ENCODE results near the gene CATSPER3. TPM values are rescaled to one million over a fixed set of nuclear protein-coding genes. Genes with fewer than 3 reads are reported as not detected.

CATSPER3 gene
- total RNA-seq, 1 experiment from 2014 or later = 0.50 TPM

- Histone ChIP-seq H2BK5ac (ENCODE audit: insufficient read length, low read length) (no peak overlapping the region), H3K56ac (ENCODE audit: insufficient read length, low read depth, low read length) (no peak overlapping the region), H3T11ph (ENCODE audit: low read length) (no peak overlapping the region), H3K23me2 (ENCODE audit: insufficient read length, low read depth, low read length, poor library complexity, severe bottlenecking) (no peaks in the 10 kb centered on the region), H4K91ac (ENCODE audit: insufficient read length, low read depth, low read length) (no peak overlapping the region), H2BK20ac (ENCODE audit: low read depth, low read length, poor library complexity, severe bottlenecking) (no peak overlapping the region), H2AK5ac (ENCODE audit: insufficient read length, low read length) (no peak overlapping the region), H3K9me3 (ENCODE audit: control insufficient read depth, low read depth, low read length) (no peaks in the 10 kb centered on the region), H3K4me2 (ENCODE audit: insufficient read depth, insufficient read length, low read length) (no peak overlapping the region), H3K23ac (ENCODE audit: insufficient read length, low read depth, low read length) (no peak overlapping the region), H2BK12ac (ENCODE audit: insufficient read length, low read depth, low read length) (no peak overlapping the region), H4K20me1 (ENCODE audit: control insufficient read depth, insufficient read depth, insufficient read length) (no peaks in the 10 kb centered on the region), H3K4ac (ENCODE audit: low read depth, low read length) (no peak overlapping the region), H2BK120ac (ENCODE audit: low read depth, low read length, poor library complexity, severe bottlenecking) (no peak overlapping the region), H3K14ac (ENCODE audit: insufficient read depth, low read length) (no peak overlapping the region), H4K5ac (ENCODE audit: insufficient read length, low read depth, low read length) (no peak overlapping the region), H3K9ac (ENCODE audit: extremely low read depth, insufficient read length, low read length) (no peak overlapping the region), H2AFZ (ENCODE audit: low read length) (no peak overlapping the region), H3K27ac (ENCODE audit: insufficient read length, low read depth, low read length) (no peak overlapping the region), H3K4me1 (ENCODE audit: insufficient read depth, low read length) (no peaks in the 10 kb centered on the region), H3K18ac (ENCODE audit: insufficient read length, low read depth, low read length) (no peak overlapping the region), H3K79me2 (ENCODE audit: insufficient read depth, low read length) (no peaks in the 10 kb centered on the region), H3K79me1 (ENCODE audit: insufficient read depth, low read depth, low read length, poor library complexity, severe bottlenecking) (no peaks in the 10 kb centered on the region), H3K27me3 (ENCODE audit: insufficient read depth, low read length) (no peaks in the 10 kb centered on the region), H2BK15ac (ENCODE audit: low read depth, low read length) (no peak overlapping the region), H4K8ac (replicated peaks; ENCODE audit: insufficient read length, low read depth, low read length) (no peak overlapping the region)
- peaks cover 0 to 9% (median 6%) of the 10 kb centered on the region in 3 experiments; a peak in 5 of 7 replicates for H3K36me3 Mint-ChIP-seq (ENCODE audit: insufficient read depth in 1 of 3, low read depth in 3 of 3)
- H3K4me1 Mint-ChIP-seq = peaks cover 1 to 2% of the 10 kb centered on the region in 2 experiments; a peak in 3 of 4 replicates
- no peaks in the 10 kb centered on the region for H3K9me3 Mint-ChIP-seq
- H3K4me3 Mint-ChIP-seq = no peak overlapping the region
- no peak for DNase-seq
- WGBS (ENCODE audit: extremely low coverage, insufficient read length, low lambda C conversion rate) = no CpG with 5 or more reads among the region's 1 CpG
- H3K27ac Mint-ChIP-seq = no peak overlapping the region
- no peaks in the 10 kb centered on the region for H3K27me3 Mint-ChIP-seq (ENCODE audit: low read depth)
- no peak for TF ChIP-seq CTCF (conservative IDR thresholded peaks at IDR 0.05)
These were observed 24.2 kb upstream of the CATSPER3 start for GRCh38 chr5:134943547-134943946.

All from H9 (cell line).